ENCODE data around the gene BAZ1A.

- TF ChIP-seq CTCF (IDR thresholded peaks at IDR 0.05; ENCODE audit: low read length) (no peak), EZH2 (IDR thresholded peaks at IDR 0.05; ENCODE audit: borderline replicate concordance, low read length) (no peak)
Observed at GRCh38 chr14:34713681-34714319, 161.4 kb downstream of the BAZ1A start.
